ENCODE measurements around the gene PMFBP1.

GRCh38 chr16:72195609-72196008 lies 23.7 kb upstream of the PMFBP1 start:
- no peak for TF ChIP-seq CTCF (IDR thresholded peaks at IDR 0.05)
- no peak for TF ChIP-seq POLR2A (IDR thresholded peaks at IDR 0.05)

Measured in tibial nerve (tissue), 3 donors.